PC-3 (cell line): ENCODE results near the gene METAP1.

ENCODE experiments used
- CTCF ChIP-seq: fragments of 300-600 bp; sonication (generic); conservative IDR thresholded peaks from 2 replicates; pipeline ENCODE4 v1.5.1; 2017; ENCODE audit warnings: antibody characterized with exemption, low read depth, mild to moderate bottlenecking, low read length
- EZH2phosphoT487 ChIP-seq: fragments of 300-600 bp; sonication (generic); IDR thresholded peaks from 2 replicates; pipeline ENCODE4 v1.6.1; 2018; ENCODE audit warnings: mild to moderate bottlenecking, antibody characterized with exemption, low read length, borderline replicate concordance

- TF ChIP-seq EZH2phosphoT487 (no peak), CTCF (no peak)
Measured at GRCh38 chr4:98951710-98952109, 43.8 kb upstream of the METAP1 start.
